Measurements from ENCODE around the gene ATF3. TPM values are rescaled to one million over a fixed set of nuclear protein-coding genes. Genes with fewer than 3 reads are reported as not detected.

Gene ATF3
- total and polyA plus RNA-seq, 4 donors = 1.1 to 8.8 (median 5.5) TPM

GRCh38 chr1:212596798-212597197, 11.8 kb upstream of the ATF3 start:
- Histone ChIP-seq H3K4me3 (ENCODE audit: low read depth in 1 of 3, low read length in 3 of 3) (no peak overlapping the region), H3K36me3 (ENCODE audit: control insufficient read depth in 4 of 4, insufficient read depth in 3 of 4, low read depth in 1 of 4, low read length in 3 of 4) (no peaks in the 10 kb centered on the region), H3K9ac (ENCODE audit: low read depth in 1 of 2, low read length in 2 of 2) (no peak overlapping the region), H3K9me3 (ENCODE audit: control insufficient read depth in 4 of 4, low read length in 3 of 4) (no peaks in the 10 kb centered on the region), H3K27ac (ENCODE audit: low read depth in 1 of 2, low read length in 2 of 2) (peak overlapping the region; percentile 26 to 28), H3K4me1 (ENCODE audit: control insufficient read depth in 4 of 4, insufficient read depth in 4 of 4, low read length in 3 of 4) (no peaks in the 10 kb centered on the region), H3K27me3 (ENCODE audit: control insufficient read depth in 4 of 4, insufficient read depth in 4 of 4, low read length in 3 of 4) (no peaks in the 10 kb centered on the region)
- DNase-seq (ENCODE audit: low spot score) = no peak
- 94% methylated on average over 3 of the region's 3 CpGs for WGBS
- no peak for TF ChIP-seq RXRA (IDR thresholded peaks at IDR 0.05)
- TF ChIP-seq, protein P1, sequence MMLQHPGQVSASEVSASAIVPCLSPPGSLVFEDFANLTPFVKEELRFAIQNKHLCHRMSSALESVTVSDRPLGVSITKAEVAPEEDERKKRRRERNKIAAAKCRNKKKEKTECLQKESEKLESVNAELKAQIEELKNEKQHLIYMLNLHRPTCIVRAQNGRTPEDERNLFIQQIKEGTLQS (IDR thresholded peaks at IDR 0.05) = no peak
- no peak for TF ChIP-seq ZBTB33 (IDR thresholded peaks at IDR 0.05)
- TF ChIP-seq, protein P2, sequence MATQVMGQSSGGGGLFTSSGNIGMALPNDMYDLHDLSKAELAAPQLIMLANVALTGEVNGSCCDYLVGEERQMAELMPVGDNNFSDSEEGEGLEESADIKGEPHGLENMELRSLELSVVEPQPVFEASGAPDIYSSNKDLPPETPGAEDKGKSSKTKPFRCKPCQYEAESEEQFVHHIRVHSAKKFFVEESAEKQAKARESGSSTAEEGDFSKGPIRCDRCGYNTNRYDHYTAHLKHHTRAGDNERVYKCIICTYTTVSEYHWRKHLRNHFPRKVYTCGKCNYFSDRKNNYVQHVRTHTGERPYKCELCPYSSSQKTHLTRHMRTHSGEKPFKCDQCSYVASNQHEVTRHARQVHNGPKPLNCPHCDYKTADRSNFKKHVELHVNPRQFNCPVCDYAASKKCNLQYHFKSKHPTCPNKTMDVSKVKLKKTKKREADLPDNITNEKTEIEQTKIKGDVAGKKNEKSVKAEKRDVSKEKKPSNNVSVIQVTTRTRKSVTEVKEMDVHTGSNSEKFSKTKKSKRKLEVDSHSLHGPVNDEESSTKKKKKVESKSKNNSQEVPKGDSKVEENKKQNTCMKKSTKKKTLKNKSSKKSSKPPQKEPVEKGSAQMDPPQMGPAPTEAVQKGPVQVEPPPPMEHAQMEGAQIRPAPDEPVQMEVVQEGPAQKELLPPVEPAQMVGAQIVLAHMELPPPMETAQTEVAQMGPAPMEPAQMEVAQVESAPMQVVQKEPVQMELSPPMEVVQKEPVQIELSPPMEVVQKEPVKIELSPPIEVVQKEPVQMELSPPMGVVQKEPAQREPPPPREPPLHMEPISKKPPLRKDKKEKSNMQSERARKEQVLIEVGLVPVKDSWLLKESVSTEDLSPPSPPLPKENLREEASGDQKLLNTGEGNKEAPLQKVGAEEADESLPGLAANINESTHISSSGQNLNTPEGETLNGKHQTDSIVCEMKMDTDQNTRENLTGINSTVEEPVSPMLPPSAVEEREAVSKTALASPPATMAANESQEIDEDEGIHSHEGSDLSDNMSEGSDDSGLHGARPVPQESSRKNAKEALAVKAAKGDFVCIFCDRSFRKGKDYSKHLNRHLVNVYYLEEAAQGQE (IDR thresholded peaks at IDR 0.05) = no peak
- TF ChIP-seq GABPA (IDR thresholded peaks at IDR 0.05 in 1 of 2, conservative IDR thresholded peaks at IDR 0.05 in 1 of 2) = no peak
- no peak for TF ChIP-seq JUND (IDR thresholded peaks at IDR 0.05)
- no peak for TF ChIP-seq HNF4G (IDR thresholded peaks at IDR 0.05)
- TF ChIP-seq RAD21 (IDR thresholded peaks at IDR 0.05) = no peak
- TF ChIP-seq CTCF (IDR thresholded peaks at IDR 0.05; ENCODE audit: low read depth, low read length, missing input control) = no peak
- no peak for TF ChIP-seq TAF1 (conservative IDR thresholded peaks at IDR 0.05)
- TF ChIP-seq, protein P3, sequence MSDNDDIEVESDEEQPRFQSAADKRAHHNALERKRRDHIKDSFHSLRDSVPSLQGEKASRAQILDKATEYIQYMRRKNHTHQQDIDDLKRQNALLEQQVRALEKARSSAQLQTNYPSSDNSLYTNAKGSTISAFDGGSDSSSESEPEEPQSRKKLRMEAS (IDR thresholded peaks at IDR 0.05) = no peak
- TF ChIP-seq SP1 (IDR thresholded peaks at IDR 0.05) = no peak
- TF ChIP-seq YY1 (IDR thresholded peaks at IDR 0.05) = no peak
- TF ChIP-seq EGR1 (IDR thresholded peaks at IDR 0.05; ENCODE audit: low read depth in 2 of 2) = no peak

DNA sequence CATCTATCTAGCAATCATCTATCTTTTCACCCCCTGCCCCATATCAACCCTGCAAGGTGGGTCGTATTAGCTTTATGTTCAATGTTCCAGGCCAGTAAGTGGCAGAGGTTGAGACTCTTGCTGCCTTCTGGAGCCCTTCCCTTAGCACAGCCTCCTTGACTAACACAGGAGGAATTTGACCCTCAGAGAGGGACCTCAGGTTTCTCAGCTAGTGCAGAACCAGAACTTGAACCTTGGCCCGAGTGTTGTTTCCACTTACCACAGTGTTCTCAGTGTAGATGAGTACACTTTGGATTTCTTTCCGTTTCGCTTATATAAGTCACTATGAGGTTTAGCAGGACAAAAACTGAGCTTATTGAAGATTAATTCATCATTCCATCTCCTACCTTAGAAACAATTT, 11.1 kb upstream of the ATF3 start:
- Histone ChIP-seq H3K4me1 (ENCODE audit: control insufficient read depth in 4 of 4, insufficient read depth in 4 of 4, low read length in 3 of 4) (no peaks in the 10 kb centered on the region), H3K4me3 (ENCODE audit: low read depth in 1 of 3, low read length in 3 of 3) (no peak overlapping the region), H3K27me3 (ENCODE audit: control insufficient read depth in 4 of 4, insufficient read depth in 4 of 4, low read length in 3 of 4) (peaks cover 0 to 3% (median 0%) of the 10 kb centered on the region in 4 donors), H3K36me3 (ENCODE audit: control insufficient read depth in 4 of 4, insufficient read depth in 3 of 4, low read depth in 1 of 4, low read length in 3 of 4) (no peaks in the 10 kb centered on the region), H3K9ac (ENCODE audit: low read depth in 1 of 2, low read length in 2 of 2) (no peak overlapping the region), H3K9me3 (ENCODE audit: control insufficient read depth in 4 of 4, low read length in 3 of 4) (no peaks in the 10 kb centered on the region), H3K27ac (ENCODE audit: low read depth in 1 of 2, low read length in 2 of 2) (no peak overlapping the region)
- DNase-seq (ENCODE audit: low spot score) = no peak
- no peak for TF ChIP-seq GABPA (IDR thresholded peaks at IDR 0.05 in 1 of 2, conservative IDR thresholded peaks at IDR 0.05 in 1 of 2)
- no peak for TF ChIP-seq JUND (IDR thresholded peaks at IDR 0.05)
- TF ChIP-seq HNF4G (IDR thresholded peaks at IDR 0.05) = no peak
- no peak for TF ChIP-seq NR2F2 (IDR thresholded peaks at IDR 0.05)
- TF ChIP-seq TAF1 (conservative IDR thresholded peaks at IDR 0.05) = no peak
- TF ChIP-seq, protein P2 (IDR thresholded peaks at IDR 0.05) = no peak
- TF ChIP-seq HNF4A (conservative IDR thresholded peaks at IDR 0.05) = no peak
- TF ChIP-seq, protein P3 (IDR thresholded peaks at IDR 0.05) = no peak
- TF ChIP-seq, protein P1 (IDR thresholded peaks at IDR 0.05) = no peak
- TF ChIP-seq RXRA (IDR thresholded peaks at IDR 0.05) = no peak
- 94% methylated on average over 4 of the region's 4 CpGs for WGBS
